Body of pancreas (tissue), 4 donors: ENCODE data around the gene CLDN1. TPM values are rescaled to one million over a fixed set of nuclear protein-coding genes. Genes with fewer than 3 reads are reported as not detected.

Experiments used
- ATAC-seq: fragments of 150-250 bp; one replicate; pipeline ENCODE4 v1.9.1; 2016
- DNase-seq, 4 donors: peaks; one replicate each; pipeline ENCODE4 v3.0.0-alpha.2; 2019
- H3K27ac ChIP-seq, 4 donors: fragments of 200-600 bp; sonication (generic); 1 replicate in 3 of 4; 2 replicates in 1 of 4; pipeline versions ENCODE4 v1.5.1 to v1.6.1; 2016 to 2019; ENCODE audit warnings: mild to moderate bottlenecking in 1 of 4, mixed read lengths in 1 of 4, moderate library complexity in 1 of 4
- H3K27me3 ChIP-seq, 2 donors: fragments of 200-600 bp; sonication (generic); one replicate each; pipeline ENCODE4 v1.6.0; 2016; ENCODE audit warnings: mild to moderate bottlenecking in 1 of 2
- H3K36me3 ChIP-seq, 2 donors: fragments of 200-600 bp; sonication (generic); replicated peaks in 1 of 2; 2 replicates each; pipeline ENCODE4 v1.5.1; 2016; ENCODE audit warnings: low read depth in 2 of 2; ENCODE audit not compliant: insufficient read depth in 1 of 2
- H3K4me1 ChIP-seq: fragments of 200-600 bp; sonication (generic); one replicate; pipeline ENCODE4 v1.6.0; 2016
- H3K4me3 ChIP-seq, 2 donors: fragments of 200-600 bp; sonication (generic); 1 replicate in 1 of 2; 2 replicates in 1 of 2; pipeline ENCODE4 v1.5.1; 2016 to 2019
- H3K9me3 ChIP-seq, 3 donors: fragments of 200-600 bp; sonication (generic); 1 replicate in 2 of 3; 2 replicates in 1 of 3; pipeline ENCODE4 v1.5.1; 2016
- CTCF ChIP-seq, 7 experiments: fragments of 450-650 bp in 4 of 7; fragments of 200-600 bp in 3 of 7; sonication (generic) in 3 of 7; IDR thresholded peaks; one replicate each; pipeline ENCODE4 v1.5.1; 2016 to 2019; ENCODE audit warnings: antibody characterized with exemption in 7 of 7
- POLR2A ChIP-seq, 3 donors: fragments of 450-650 bp; IDR thresholded peaks; one replicate each; pipeline ENCODE4 v1.6.1; 2016; ENCODE audit warnings: antibody characterized with exemption in 3 of 3, mild to moderate bottlenecking in 2 of 3
- WGBS, 2 donors: methylation state at CpG; one replicate each; pipeline ENCODE4 v1.1.5; 2017; 5-methylcytosine and 5-hydroxymethylcytosine counted together
- intact Hi-C: fragments of 100-400 bp; cut with DNase I; formaldehyde crosslinking; loops from one replicate; pipeline ENCODE4 v1.15.1; 2023
- total RNA-seq, 2 donors: library from RNA; depleted of rRNA; stranded (reverse); fragments of >200 nt; gene quantifications; one replicate each; pipeline ENCODE4 v1.1.0, GENCODE V29; 2016

The CLDN1 gene
- total RNA-seq, 2 donors from 2014 or later: 33.3 to 57.9 TPM

DNA sequence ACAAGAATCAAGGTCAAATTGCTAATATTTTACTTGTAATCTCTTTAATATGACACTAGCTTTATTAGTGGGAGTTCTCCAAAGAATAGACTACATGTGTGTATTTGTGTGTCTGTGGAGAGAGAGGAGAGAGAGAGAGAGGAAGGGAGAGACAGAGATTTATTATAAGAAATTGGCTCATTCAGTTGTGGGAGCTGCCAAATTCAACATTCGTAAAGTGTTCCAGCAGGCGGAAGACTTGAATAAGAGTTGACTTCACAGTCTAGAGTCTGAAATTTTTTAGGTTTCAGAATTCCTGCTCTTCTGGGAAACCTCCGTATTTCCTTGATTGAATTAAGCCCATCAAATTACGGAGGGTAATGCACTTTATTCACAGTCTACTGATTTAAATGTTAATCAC, 4.7 kb upstream of the CLDN1 start:
- Histone ChIP-seq H3K9me3 (no peaks in the 10 kb centered on the region), H3K36me3 (no peaks in the 10 kb centered on the region), H3K27ac (peak overlapping the region in 1 of 4 donors; percentile 40), H3K27me3 (no peaks in the 10 kb centered on the region), H3K4me3 (no peak overlapping the region), H3K4me1 (peaks cover 19% of the 10 kb centered on the region)
- ATAC-seq: no peak
- intact Hi-C loops: no loop called here
- DNase-seq: peak in 1 of 4 donors; percentile 16
- WGBS, 2 donors: 30 to 40% methylated on average over 4 of the region's 4 CpGs
- TF ChIP-seq POLR2A (IDR thresholded peaks at IDR 0.05): no peak
- peak in 2 of 7 experiments; percentile 5 to 12 for TF ChIP-seq CTCF (IDR thresholded peaks at IDR 0.05)

GRCh38 chr3:190326361-190326760, 4.1 kb upstream of the CLDN1 start:
- peak overlapping the region in 1 of 4 donors; percentile 5 for H3K27ac ChIP-seq
- intact Hi-C loops: no loop called here
- 84 to 87% methylated on average over 4 of the region's 4 CpGs for WGBS, 2 donors

GRCh38 chr3:190325923-190326322, 3.7 kb upstream of the CLDN1 start:
- WGBS, 2 donors: 83 to 85% methylated on average over 1 of the region's 1 CpG
- H3K9me3 ChIP-seq: no peaks in the 10 kb centered on the region
- no peak overlapping the region for H3K27ac ChIP-seq
- intact Hi-C loops: no loop called here
- H3K4me1 ChIP-seq: peaks cover 15% of the 10 kb centered on the region
- H3K36me3 ChIP-seq: no peaks in the 10 kb centered on the region
- no peak overlapping the region for H3K4me3 ChIP-seq
- ATAC-seq (no peak), DNase-seq (no peak)
- TF ChIP-seq CTCF (IDR thresholded peaks at IDR 0.05): no peak
- TF ChIP-seq POLR2A (IDR thresholded peaks at IDR 0.05): no peak
- H3K27me3 ChIP-seq: no peaks in the 10 kb centered on the region

More at GRCh38 chr3:190326361-190326760, 4.1 kb upstream of the CLDN1 start:
- DNase-seq: no peak
- H3K9me3 ChIP-seq: no peaks in the 10 kb centered on the region
- H3K4me3 ChIP-seq: no peak overlapping the region
- H3K27me3 ChIP-seq: no peaks in the 10 kb centered on the region
- H3K36me3 ChIP-seq: no peaks in the 10 kb centered on the region
- no peak for ATAC-seq
- TF ChIP-seq CTCF (IDR thresholded peaks at IDR 0.05) (no peak), POLR2A (IDR thresholded peaks at IDR 0.05) (no peak)
- H3K4me1 ChIP-seq: peaks cover 19% of the 10 kb centered on the region

DNA sequence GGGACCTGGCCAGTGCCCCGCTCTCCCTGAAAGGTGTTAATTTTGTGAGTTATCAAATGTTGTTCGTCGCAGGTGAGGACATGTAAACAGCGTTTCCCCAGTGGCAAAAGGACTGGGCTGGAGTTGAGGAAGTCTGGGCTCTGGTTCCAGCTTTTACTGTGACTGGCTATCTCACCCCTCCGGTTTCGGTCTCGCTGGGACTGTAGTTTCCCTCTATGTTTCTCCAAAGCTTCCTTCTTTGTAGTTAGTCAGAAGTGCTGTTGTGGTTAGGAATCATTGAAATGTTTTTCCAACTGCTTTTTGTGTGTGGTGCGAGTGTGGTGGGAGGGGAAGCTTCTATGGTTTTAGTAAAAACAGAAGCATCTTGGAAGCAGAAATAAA, 990 bp upstream of the CLDN1 start:
- TF ChIP-seq CTCF (IDR thresholded peaks at IDR 0.05): no peak
- TF ChIP-seq POLR2A (IDR thresholded peaks at IDR 0.05): peak in 2 of 3 donors; percentile 43 to 58
- peaks cover 9% of the 10 kb centered on the region for H3K4me1 ChIP-seq
- ATAC-seq (peak; percentile 28), DNase-seq (peak; percentile 24 to 52 (median 34))
- intact Hi-C loops: loop anchor here (5.0 kb wide), 2 partner anchors 101 to 351 kb away; no protein-coding TSS in a partner anchor
- WGBS, 2 donors: 35 to 43% methylated on average over 8 of the region's 8 CpGs
- no peaks in the 10 kb centered on the region for H3K9me3 ChIP-seq
- no peaks in the 10 kb centered on the region for H3K36me3 ChIP-seq
- no peak overlapping the region for H3K4me3 ChIP-seq
- peak overlapping the region; percentile 51 to 92 (median 86) for H3K27ac ChIP-seq
- H3K27me3 ChIP-seq: no peaks in the 10 kb centered on the region

GRCh38 chr3:190322604-190323245, 479 bp upstream of the CLDN1 start:
- peak overlapping the region; percentile 51 to 92 (median 86) for H3K27ac ChIP-seq
- WGBS, 2 donors: 4 to 6% methylated on average over 12 of the region's 12 CpGs
- peaks cover 14% of the 10 kb centered on the region for H3K4me1 ChIP-seq
- no peak for ATAC-seq
- no peak for TF ChIP-seq POLR2A (IDR thresholded peaks at IDR 0.05)
- peak in 1 of 7 experiments; percentile 1 for TF ChIP-seq CTCF (IDR thresholded peaks at IDR 0.05)
- intact Hi-C loops: loop anchor here (5.0 kb wide), 2 partner anchors 100 to 350 kb away; no protein-coding TSS in a partner anchor
- no peaks in the 10 kb centered on the region for H3K9me3 ChIP-seq
- no peaks in the 10 kb centered on the region for H3K27me3 ChIP-seq
- no peaks in the 10 kb centered on the region for H3K36me3 ChIP-seq
- H3K4me3 ChIP-seq: no peak overlapping the region
- peak in 1 of 4 donors; percentile 10 for DNase-seq
